ENCODE data around the gene BMPR2.

Gene BMPR2

DNA sequence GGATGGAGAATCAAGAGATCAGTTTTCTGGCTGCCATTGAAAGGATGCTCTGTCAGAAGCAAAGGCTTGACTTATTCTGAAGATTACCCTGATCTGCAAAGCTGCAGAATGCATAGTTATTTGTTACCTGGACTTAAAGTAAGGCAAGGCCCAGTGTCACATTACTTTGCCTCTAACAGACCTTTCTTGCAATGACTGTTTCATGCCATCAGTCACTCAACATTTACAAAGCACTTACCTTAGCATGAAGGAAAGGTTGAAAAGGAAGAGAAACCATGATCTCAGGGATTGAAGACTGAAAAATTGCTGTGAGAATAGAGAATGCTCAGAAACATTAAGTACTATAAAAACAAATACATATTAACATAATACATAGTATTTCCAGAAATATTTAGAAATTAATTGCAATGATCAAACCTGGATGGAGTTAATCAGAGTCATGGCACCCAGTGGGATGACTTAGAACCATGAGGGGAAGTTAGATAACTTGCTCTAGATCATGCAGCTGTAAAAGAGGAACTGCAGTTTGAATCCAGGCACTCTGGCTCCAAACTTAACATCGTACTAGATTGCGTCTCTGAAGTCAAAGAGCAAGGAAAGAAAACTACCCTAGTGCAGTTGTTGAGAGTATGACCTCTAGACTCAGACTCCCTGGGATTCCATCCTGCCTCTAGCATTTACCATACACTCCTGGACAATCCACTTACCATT lies 232.2 kb downstream of the BMPR2 start:
- no peak for DNase-seq

DNA sequence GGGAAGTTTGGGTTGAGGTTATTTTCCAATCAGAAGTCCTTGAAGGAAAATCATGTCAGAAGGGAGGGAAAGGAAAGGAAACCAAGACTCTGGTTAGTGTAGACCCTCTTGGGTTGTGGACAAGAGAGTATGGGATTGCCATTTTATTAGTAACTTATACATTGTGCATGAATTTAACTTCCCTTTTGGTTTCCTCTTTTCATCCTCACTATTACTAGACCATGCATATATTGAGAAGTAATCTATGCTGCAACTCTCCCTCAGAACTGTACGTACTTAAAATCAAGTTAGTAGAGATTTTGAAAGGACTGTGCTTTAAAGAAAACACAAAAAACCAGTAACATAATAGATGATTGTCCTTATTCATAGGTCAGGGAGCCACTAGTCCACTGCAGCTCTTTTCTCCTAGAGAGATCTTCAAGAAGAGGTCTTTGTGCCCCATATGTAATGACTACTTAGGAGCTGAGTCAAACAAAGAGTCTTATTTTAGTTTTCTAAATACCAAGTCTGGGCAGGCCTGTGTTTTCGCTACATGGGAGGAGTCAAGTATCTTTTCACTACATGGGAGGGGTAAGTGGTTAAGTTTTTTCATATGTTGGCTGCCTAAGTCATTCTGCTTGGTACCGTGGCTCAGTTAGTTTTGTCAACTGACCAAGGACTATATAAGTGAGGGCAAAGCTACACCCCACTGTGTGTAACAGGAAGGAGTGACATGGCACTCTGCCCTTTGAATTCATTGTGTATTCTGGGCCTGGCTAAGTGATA lies 233.4 kb downstream of the BMPR2 start:
- DNase-seq, result no peak

DNA sequence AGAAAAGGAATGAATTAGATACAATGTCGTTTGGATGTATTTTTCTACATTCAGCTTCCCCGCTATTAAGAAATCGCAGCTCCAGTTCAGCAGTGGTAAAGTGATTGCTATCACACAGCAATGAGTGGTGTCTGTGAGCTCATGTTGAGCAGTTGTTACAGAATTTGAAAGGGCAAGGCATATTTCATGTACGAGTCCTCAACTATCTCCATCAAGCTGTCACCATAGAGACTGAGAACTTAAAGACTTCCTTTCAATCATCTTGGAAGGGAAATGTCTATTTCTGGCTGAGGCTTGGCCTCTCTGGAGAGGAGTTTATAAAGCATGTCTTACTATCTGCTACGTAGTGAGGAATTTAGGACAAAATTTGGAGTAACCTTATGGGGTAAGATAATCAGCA lies 234.3 kb downstream of the BMPR2 start:
- no peak for DNase-seq

DNA sequence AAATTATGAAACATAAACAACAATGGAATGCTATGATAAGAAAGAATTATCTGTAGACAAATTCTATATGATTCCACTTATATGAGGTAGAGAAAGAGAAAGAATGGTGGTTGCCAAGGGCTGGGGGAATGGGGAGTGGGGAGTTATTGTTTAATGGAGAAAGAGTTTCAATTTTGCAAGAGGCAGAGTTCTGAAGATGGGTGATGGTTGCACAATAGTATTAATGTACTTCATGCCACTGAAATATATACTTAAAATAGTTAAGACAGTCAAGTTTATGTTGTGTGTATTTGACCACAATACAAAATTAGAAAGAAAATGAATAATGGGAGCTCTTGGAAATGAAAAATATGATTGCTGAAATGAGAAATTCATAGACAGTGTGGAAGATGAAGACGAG lies 236.0 kb downstream of the BMPR2 start:
- no peak for DNase-seq

DNA sequence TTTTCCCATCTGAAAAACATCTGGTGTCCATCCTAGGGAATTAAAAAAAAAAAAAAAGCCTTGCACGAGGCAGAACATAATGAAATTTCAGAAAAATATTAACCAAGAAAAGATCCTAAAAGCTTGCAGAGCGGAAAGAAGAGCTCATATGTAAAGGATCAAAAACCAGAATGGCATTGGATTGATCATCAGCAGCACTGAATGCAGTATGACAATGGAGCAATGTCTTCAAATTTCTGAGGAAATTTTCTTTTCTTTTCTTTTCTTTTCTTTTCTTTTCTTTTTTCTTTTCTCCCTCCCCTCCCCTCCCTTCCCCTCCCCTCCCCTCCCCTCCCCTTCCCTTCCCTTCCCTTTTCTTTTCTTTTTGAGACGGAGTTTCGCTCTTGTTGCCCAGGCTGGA lies 237.4 kb downstream of the BMPR2 start:
- DNase-seq, result no peak
